ENCODE results near the gene RANGRF. TPM values are rescaled to one million over a fixed set of nuclear protein-coding genes. Genes with fewer than 3 reads are reported as not detected.
A peak's percentile ranks its signal among the peaks of the same experiment; 100 is the strongest.

The RANGRF gene
- total RNA-seq, 1 donor from 2014 or later = 6.6 TPM

- peak; percentile 11 for DNase-seq (ENCODE audit: low read depth)
Observed at GRCh38 chr17:8314797-8315763, 26.6 kb downstream of the RANGRF start.

DNA sequence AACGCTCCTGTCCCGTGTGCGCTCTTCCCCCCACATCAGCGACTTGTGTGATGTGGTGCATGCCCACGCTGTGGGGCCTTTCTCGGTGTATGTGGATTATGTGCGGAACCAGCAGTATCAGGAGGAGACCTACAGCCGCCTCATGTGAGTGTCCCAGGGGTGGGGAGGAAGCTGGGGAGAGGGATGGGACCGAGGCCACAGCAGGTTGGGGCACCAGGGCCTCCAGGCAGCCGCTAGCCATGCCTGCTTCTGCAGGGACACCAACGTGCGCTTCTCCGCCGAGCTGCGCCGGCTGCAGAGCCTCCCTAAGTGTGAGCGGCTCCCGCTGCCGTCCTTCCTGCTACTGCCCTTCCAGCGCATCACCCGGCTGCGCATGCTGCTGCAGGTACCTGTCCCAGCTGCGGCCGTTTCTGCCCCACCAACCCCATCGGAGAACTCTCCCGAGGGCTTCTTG, 27.3 kb downstream of the RANGRF start:
- no peak for DNase-seq (ENCODE audit: low read depth)

- no peak for DNase-seq (ENCODE audit: low read depth)
Observed at GRCh38 chr17:8318010-8318935, 29.8 kb downstream of the RANGRF start.

DNA sequence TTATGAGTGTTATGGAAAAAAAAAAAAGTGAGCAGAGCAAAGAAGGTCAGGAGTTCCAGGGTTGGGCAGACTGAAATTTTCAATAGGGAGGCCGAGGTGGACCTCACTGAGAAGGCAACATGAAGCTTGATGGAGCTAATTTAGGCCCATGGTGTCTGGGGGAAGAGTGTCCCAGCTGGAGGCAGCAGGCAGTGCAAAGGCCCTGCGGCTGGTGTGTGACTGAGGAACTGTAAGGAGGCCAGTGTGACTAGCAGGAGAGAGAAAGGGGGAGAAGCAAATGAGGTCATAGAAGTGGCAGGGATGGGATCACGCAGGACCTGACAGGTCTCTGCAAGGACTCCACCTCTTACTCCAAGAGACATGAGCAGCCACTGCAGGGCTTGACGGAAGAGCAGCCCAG, 31.8 kb downstream of the RANGRF start:
- DNase-seq (ENCODE audit: low read depth) = no peak

- no peak for DNase-seq (ENCODE audit: low read depth)
Observed at GRCh38 chr17:8320990-8321389, 32.5 kb downstream of the RANGRF start.

DNA sequence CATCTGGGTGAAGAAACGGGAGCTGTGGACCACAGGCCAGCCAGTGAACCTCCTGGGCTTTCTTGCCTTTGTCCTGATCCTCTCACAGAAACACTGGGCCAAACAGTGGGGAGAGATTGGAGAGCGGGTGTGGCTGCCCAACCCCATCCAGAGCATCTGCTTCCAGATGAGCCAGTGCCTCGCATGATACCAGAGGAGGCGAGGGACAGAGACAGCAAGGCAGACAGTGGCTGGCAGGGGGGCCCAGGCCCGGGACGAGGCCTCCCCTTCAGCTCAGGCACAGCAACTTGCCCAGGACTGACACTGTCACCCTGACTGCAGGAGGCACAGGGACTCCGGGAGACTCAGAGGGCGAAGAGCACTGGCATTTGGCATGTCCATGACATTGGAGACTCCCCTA, 33.6 kb downstream of the RANGRF start:
- no peak for DNase-seq (ENCODE audit: low read depth)

GRCh38 chr17:8324132-8324531, 35.7 kb downstream of the RANGRF start:
- DNase-seq (ENCODE audit: low read depth) = no peak

DNA sequence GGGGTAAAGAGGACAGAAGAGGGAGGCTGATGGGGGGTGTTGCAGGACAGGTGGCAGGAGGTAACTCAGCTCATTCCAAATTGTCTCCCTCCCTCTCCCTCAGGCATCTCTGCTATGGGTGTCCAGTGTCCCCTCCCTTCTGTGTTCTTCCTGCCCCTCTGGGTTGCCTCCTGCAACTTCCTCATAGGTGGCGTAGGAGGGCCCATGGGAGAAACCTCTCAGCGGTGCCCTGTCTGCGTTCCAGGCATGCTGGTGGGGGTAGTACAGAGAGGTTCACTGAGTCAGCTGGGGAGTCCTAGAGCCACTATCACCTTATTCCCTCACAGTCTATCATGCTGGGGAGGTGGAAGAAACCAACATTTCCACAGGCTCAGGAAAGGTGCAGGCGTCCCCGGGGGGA, 36.5 kb downstream of the RANGRF start:
- no peak for DNase-seq (ENCODE audit: low read depth)

- peak; percentile 7 for DNase-seq (ENCODE audit: low read depth)
Observed at GRCh38 chr17:8326511-8327302, 38.2 kb downstream of the RANGRF start.

DNA sequence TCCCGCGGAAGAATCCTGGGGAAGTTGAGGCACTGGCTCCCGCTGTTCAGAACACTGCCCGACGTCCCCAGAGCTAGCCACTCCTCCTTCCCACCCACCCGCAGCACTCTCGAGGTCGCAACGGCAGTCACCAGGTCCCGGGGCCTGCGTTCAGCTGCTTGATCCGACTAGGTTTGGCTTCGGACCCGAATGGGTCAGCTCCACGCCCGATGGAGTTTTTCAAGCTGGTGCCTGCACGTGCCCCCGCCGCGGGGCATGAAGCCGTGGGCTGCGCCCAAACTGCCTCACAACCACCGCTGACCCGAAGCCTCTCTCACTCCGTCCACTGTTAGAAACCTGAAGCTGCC, 38.8 kb downstream of the RANGRF start:
- DNase-seq (ENCODE audit: low read depth) = no peak

DNA sequence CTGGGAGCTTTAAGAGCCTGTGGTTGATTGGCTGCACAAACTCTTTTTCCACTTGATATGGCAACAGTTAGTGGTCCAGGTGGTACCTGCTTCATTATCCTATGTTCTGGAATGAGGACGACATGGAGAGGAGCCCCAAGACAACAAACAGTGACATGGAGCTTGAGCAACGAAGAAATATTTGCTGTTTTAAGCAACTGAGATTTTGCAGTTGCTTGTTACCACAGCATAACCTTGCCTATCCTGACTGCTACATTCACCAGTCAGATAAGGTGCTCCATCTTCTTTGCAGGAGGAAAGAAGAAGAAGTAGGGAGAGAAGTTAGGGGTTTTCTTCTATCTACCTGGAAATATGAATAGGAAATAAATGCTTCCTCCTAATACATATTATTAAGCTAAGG, 43.7 kb downstream of the RANGRF start:
- no peak for DNase-seq (ENCODE audit: low read depth)

- no peak for DNase-seq (ENCODE audit: low read depth)
Observed at GRCh38 chr17:8332688-8333087, 44.2 kb downstream of the RANGRF start.

GRCh38 chr17:8333281-8333680, 44.8 kb downstream of the RANGRF start:
- no peak for DNase-seq (ENCODE audit: low read depth)

GRCh38 chr17:8337802-8338752, 49.6 kb downstream of the RANGRF start:
- no peak for DNase-seq (ENCODE audit: low read depth)

DNA sequence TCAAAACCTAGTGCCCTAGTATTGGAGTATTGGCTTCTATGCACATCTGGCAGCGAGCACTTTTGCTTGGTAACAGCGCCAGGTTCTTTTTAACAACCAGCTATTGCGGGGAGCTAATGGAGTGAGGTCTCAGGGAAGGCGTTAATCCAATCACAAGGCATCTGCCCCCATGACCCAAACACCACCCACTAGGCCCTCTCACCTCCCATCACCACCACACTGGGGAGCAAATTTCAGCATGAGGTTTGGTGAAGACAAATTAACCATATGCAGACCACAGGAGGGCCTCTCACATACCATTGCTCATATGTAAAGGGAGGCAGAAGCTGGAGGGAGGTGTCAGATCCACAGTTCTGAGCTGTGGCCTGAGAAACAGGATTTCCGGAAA, 50.3 kb downstream of the RANGRF start:
- DNase-seq (ENCODE audit: low read depth) = no peak

DNA sequence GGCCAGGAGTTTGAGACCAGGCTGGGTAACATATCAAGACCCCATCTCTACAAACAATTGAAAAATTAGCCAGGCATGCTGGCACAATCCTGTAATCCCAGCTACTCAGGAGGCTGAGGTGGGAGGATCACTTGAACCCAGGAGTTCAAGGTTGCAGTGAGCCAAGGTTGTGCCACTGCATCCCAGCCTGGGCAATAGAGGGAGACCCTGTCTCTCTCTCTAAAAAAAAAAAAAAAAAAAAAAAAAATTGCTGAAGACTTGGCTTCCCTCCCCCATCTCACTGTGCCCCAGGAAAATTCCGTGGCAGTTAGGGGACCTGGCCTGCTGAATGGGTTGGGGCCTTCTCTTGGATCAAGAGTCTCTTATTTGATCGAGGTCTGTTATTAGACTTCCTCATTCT, 51.1 kb downstream of the RANGRF start, which contains the start of gene ODF4:
Gene ODF4 (plus strand): TSS at position 301 of the 400 bp plus-strand sequence. CDS start 212 bp downstream, outside the sequence.
- DNase-seq (ENCODE audit: low read depth) = no peak

All from renal cortical epithelial cell (primary cell).